HepG2 (cell line): ENCODE measurements around the gene TIMM9. TPM values are rescaled to one million over a fixed set of nuclear protein-coding genes. Genes with fewer than 3 reads are reported as not detected.

Source experiments
- AGO2 ChIP-seq: fragments of 200-400 bp; formaldehyde crosslinking; optimal IDR thresholded peaks from 2 replicates; pipeline ENCODE3; 2017; ENCODE audit warnings: mild to moderate bottlenecking, low read depth, low read length, moderate library complexity
- BRD4 ChIP-seq: sonication (generic); formaldehyde crosslinking; IDR thresholded peaks from 2 replicates; pipeline ENCODE4 v1.4.0; 2020; ENCODE audit warnings: missing genetic modification reagents
- DMAP1 ChIP-seq: IDR thresholded peaks from 2 replicates; pipeline ENCODE4 v1.6.1; 2016
- ESRRA ChIP-seq: sonication (generic); formaldehyde crosslinking; IDR thresholded peaks from 2 replicates; pipeline ENCODE4 v1.5.1; 2020; ENCODE audit warnings: mild to moderate bottlenecking, low read depth, missing genetic modification reagents
- FOXC1 ChIP-seq: sonication (generic); formaldehyde crosslinking; IDR thresholded peaks from 2 replicates; pipeline ENCODE4 v1.8.0; 2022; ENCODE audit warnings: mild to moderate bottlenecking, missing genetic modification reagents, borderline replicate concordance
- HOXD1 ChIP-seq: sonication (generic); formaldehyde crosslinking; IDR thresholded peaks from 2 replicates; pipeline ENCODE4 v1.5.0; 2020; ENCODE audit warnings: missing genetic modification reagents
- KDM6A ChIP-seq: IDR thresholded peaks from 2 replicates; pipeline ENCODE4 v1.6.1; 2016; ENCODE audit warnings: low read depth
- KLF11 ChIP-seq: IDR thresholded peaks from 2 replicates; pipeline ENCODE4 v1.6.1; 2016; ENCODE audit warnings: missing compliant biosample characterization
- MAX ChIP-seq: IDR thresholded peaks from 2 replicates; pipeline ENCODE4 v1.6.1; 2012; ENCODE audit warnings: inconsistent platforms
- MED8 ChIP-seq: sonication (generic); formaldehyde crosslinking; IDR thresholded peaks from 2 replicates; pipeline ENCODE4 v1.8.1; 2023; ENCODE audit warnings: mild to moderate bottlenecking, missing genetic modification reagents; ENCODE audit not compliant: insufficient replicate concordance
- MXD4 ChIP-seq: IDR thresholded peaks from 2 replicates; pipeline ENCODE4 v1.6.1; 2016; ENCODE audit warnings: mild to moderate bottlenecking, missing biosample characterization, missing genetic modification reagents
- PHF8 ChIP-seq: sonication (generic); formaldehyde crosslinking; IDR thresholded peaks from 2 replicates; pipeline ENCODE4 v1.5.0; 2020; ENCODE audit warnings: missing genetic modification reagents
- POLR2G ChIP-seq: fragments of 200-400 bp; formaldehyde crosslinking; IDR thresholded peaks from 2 replicates; pipeline ENCODE4 v1.6.1; 2018; ENCODE audit warnings: mild to moderate bottlenecking, low read depth, low read length, moderate library complexity
- SMARCE1 ChIP-seq: fragments of 450-650 bp; IDR thresholded peaks from 2 replicates; pipeline ENCODE4 v1.6.1; 2017; ENCODE audit warnings: borderline replicate concordance
- SOX5 ChIP-seq: IDR thresholded peaks from 2 replicates; pipeline ENCODE4 v1.6.1; 2016; ENCODE audit warnings: borderline replicate concordance
- TCF7 ChIP-seq: sonication (generic); IDR thresholded peaks from 2 replicates; pipeline ENCODE4 v1.6.1; 2016; ENCODE audit warnings: antibody characterized with exemption, low read depth
- TOE1 ChIP-seq: sonication (generic); formaldehyde crosslinking; IDR thresholded peaks from 2 replicates; pipeline ENCODE4 v1.4.0; 2020; ENCODE audit warnings: mild to moderate bottlenecking, missing genetic modification reagents
- ZNF230 ChIP-seq: sonication (generic); formaldehyde crosslinking; IDR thresholded peaks from 2 replicates; pipeline ENCODE4 v1.4.0; 2020; ENCODE audit warnings: mild to moderate bottlenecking, missing genetic modification reagents
- ZNF274 ChIP-seq: sonication (generic); formaldehyde crosslinking; IDR thresholded peaks from 2 replicates; pipeline ENCODE4 v1.5.1; 2020; ENCODE audit warnings: mild to moderate bottlenecking, missing genetic modification reagents
- ZNF414 ChIP-seq: sonication (generic); formaldehyde crosslinking; IDR thresholded peaks from 2 replicates; pipeline ENCODE4 v1.5.0; 2020; ENCODE audit warnings: missing genetic modification reagents
- ZNF484 ChIP-seq: sonication (generic); formaldehyde crosslinking; IDR thresholded peaks from 2 replicates; pipeline ENCODE4 v1.5.1; 2020; ENCODE audit warnings: mild to moderate bottlenecking, low read depth, missing genetic modification reagents, borderline replicate concordance
- ZNF552 ChIP-seq: sonication (generic); formaldehyde crosslinking; IDR thresholded peaks from 2 replicates; pipeline ENCODE4 v1.9.0; 2022; ENCODE audit warnings: missing genetic modification reagents, mild to moderate bottlenecking, borderline replicate concordance
- ZNF563 ChIP-seq: sonication (generic); formaldehyde crosslinking; IDR thresholded peaks from 2 replicates; pipeline ENCODE4 v1.8.0; 2022; ENCODE audit warnings: mild to moderate bottlenecking, moderate library complexity, missing genetic modification reagents
- ZNF781 ChIP-seq: sonication (generic); formaldehyde crosslinking; IDR thresholded peaks from 2 replicates; pipeline ENCODE4 v1.5.1; 2020; ENCODE audit warnings: borderline replicate concordance, mild to moderate bottlenecking, missing genetic modification reagents; ENCODE audit errors: not compliant biosample characterization
- polyA plus RNA-seq, 8 experiments: library from polyadenylated mRNA; depleted of rRNA in 3 of 8; stranded (reverse) in 7 of 8; unstranded in 1 of 8; fragments of >200 nt; fragmentation: Illumina TruSeq in 4 of 8; extraction: Trizol in 4 of 8; gene quantifications; 2 replicates each; pipeline versions ENCODE4 v1.2.1 to v1.2.3, GENCODE V29; 2011 to 2016; ENCODE audit warnings: low read depth in 4 of 8, missing spikeins in 1 of 8, mixed read lengths in 1 of 8; ENCODE audit not compliant: insufficient read depth in 1 of 8
- total RNA-seq, 5 experiments: library from RNA; depleted of rRNA; stranded (reverse); fragments of >200 nt; fragmentation: Illumina TruSeq; extraction: Trizol; gene quantifications; 2 replicates each; pipeline ENCODE4 v1.2.3, GENCODE V29; 2016; ENCODE audit warnings: low read depth in 1 of 5
- TF ChIP-seq, protein P1 (sequence below): sonication (generic); formaldehyde crosslinking; IDR thresholded peaks from 2 replicates; pipeline ENCODE4 v1.4.0; 2020; ENCODE audit warnings: missing genetic modification reagents, borderline replicate concordance
- TF ChIP-seq, protein P2 (sequence below): sonication (generic); formaldehyde crosslinking; IDR thresholded peaks from 2 replicates; pipeline ENCODE4 v1.4.0; 2020; ENCODE audit warnings: missing genetic modification reagents

Gene TIMM9
- total and polyA plus RNA-seq, 2 of the 13 experiments (the other 11 are each of a cell fraction or from before 2014, with no cell fraction given) = 30.5 to 42.5 TPM

- TF ChIP-seq PHF8 (CRISPR knock-in tag) (peak; percentile 73; the same call in 1 of the 2 replicates), AGO2 (peak; percentile 76), MXD4 (CRISPR knock-in tag) (no peak), TCF7 (no peak), HOXD1 (CRISPR knock-in tag) (no peak), ZNF414 (no peak; the same call in 1 of the 2 replicates), MAX (peak; percentile 93), ZNF274 (peak; percentile 26; the same call in 1 of the 2 replicates), KDM6A (CRISPR knock-in tag) (no peak), ZNF484 (CRISPR knock-in tag) (no peak; the same call in 1 of the 2 replicates), DMAP1 (CRISPR knock-in tag) (no peak), BRD4 (CRISPR knock-in tag) (peak; percentile 55; the same call in 1 of the 2 replicates), SMARCE1 (no peak), TOE1 (CRISPR knock-in tag) (no peak; the same call in 1 of the 2 replicates), ZNF563 (CRISPR knock-in tag) (peak; percentile 84; the same call in 1 of the 2 replicates), POLR2G (peak; percentile 72), ZNF781 (no peak), FOXC1 (CRISPR knock-in tag) (peak; percentile 46), MED8 (CRISPR knock-in tag) (no peak), KLF11 (no peak), ESRRA (CRISPR knock-in tag) (peak; percentile 69; the same call in 1 of the 2 replicates), ZNF230 (peak; percentile 39; the same call in 1 of the 2 replicates), ZNF552 (CRISPR knock-in tag) (0 out of 2 replicates have a peak, but pooled peaks have one; percentile 9), SOX5 (no peak)
- TF ChIP-seq, protein P1, sequence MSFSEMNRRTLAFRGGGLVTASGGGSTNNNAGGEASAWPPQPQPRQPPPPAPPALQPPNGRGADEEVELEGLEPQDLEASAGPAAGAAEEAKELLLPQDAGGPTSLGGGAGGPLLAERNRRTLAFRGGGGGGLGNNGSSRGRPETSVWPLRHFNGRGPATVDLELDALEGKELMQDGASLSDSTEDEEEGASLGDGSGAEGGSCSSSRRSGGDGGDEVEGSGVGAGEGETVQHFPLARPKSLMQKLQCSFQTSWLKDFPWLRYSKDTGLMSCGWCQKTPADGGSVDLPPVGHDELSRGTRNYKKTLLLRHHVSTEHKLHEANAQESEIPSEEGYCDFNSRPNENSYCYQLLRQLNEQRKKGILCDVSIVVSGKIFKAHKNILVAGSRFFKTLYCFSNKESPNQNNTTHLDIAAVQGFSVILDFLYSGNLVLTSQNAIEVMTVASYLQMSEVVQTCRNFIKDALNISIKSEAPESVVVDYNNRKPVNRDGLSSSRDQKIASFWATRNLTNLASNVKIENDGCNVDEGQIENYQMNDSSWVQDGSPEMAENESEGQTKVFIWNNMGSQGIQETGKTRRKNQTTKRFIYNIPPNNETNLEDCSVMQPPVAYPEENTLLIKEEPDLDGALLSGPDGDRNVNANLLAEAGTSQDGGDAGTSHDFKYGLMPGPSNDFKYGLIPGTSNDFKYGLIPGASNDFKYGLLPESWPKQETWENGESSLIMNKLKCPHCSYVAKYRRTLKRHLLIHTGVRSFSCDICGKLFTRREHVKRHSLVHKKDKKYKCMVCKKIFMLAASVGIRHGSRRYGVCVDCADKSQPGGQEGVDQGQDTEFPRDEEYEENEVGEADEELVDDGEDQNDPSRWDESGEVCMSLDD (CRISPR knock-in tag) = 0 out of 2 replicates have a peak, but pooled peaks have one; percentile 40
- TF ChIP-seq, protein P2, sequence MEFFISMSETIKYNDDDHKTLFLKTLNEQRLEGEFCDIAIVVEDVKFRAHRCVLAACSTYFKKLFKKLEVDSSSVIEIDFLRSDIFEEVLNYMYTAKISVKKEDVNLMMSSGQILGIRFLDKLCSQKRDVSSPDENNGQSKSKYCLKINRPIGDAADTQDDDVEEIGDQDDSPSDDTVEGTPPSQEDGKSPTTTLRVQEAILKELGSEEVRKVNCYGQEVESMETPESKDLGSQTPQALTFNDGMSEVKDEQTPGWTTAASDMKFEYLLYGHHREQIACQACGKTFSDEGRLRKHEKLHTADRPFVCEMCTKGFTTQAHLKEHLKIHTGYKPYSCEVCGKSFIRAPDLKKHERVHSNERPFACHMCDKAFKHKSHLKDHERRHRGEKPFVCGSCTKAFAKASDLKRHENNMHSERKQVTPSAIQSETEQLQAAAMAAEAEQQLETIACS (CRISPR knock-in tag) = no peak
These were observed 31.2 kb downstream of the TIMM9 start, which contains the start of gene TOMM20L (continued) for GRCh38 chr14:58395812-58396788.
